Measurements from ENCODE around the gene CCDC187. TPM values are rescaled to one million over a fixed set of nuclear protein-coding genes. Genes with fewer than 3 reads are reported as not detected.

The CCDC187 gene
- total RNA-seq, 1 experiment from 2014 or later: not detected

GRCh38 chr9:136316271-136316751, 12.4 kb upstream of the CCDC187 start:
- peaks cover 15% of the 10 kb centered on the region for H3K9me3 ChIP-seq (ENCODE audit: low read depth, low read length, poor library complexity, severe bottlenecking)
- H3K4me1 ChIP-seq (ENCODE audit: insufficient read depth, low read length, poor library complexity, severe bottlenecking): peaks cover 6% of the 10 kb centered on the region
- no peak overlapping the region for H3K4me3 ChIP-seq (ENCODE audit: low read depth, low read length, poor library complexity, severe bottlenecking)
- TF ChIP-seq EZH2 (IDR thresholded peaks at IDR 0.05; ENCODE audit: borderline replicate concordance, low read depth, low read length, poor library complexity, severe bottlenecking): no peak
- TF ChIP-seq, protein P1, sequence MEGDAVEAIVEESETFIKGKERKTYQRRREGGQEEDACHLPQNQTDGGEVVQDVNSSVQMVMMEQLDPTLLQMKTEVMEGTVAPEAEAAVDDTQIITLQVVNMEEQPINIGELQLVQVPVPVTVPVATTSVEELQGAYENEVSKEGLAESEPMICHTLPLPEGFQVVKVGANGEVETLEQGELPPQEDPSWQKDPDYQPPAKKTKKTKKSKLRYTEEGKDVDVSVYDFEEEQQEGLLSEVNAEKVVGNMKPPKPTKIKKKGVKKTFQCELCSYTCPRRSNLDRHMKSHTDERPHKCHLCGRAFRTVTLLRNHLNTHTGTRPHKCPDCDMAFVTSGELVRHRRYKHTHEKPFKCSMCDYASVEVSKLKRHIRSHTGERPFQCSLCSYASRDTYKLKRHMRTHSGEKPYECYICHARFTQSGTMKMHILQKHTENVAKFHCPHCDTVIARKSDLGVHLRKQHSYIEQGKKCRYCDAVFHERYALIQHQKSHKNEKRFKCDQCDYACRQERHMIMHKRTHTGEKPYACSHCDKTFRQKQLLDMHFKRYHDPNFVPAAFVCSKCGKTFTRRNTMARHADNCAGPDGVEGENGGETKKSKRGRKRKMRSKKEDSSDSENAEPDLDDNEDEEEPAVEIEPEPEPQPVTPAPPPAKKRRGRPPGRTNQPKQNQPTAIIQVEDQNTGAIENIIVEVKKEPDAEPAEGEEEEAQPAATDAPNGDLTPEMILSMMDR (conservative IDR thresholded peaks at IDR 0.05; ENCODE audit: low read depth, low read length): no peak
- no peaks in the 10 kb centered on the region for H3K27me3 ChIP-seq (replicated peaks; ENCODE audit: insufficient read depth, low read depth, low read length, poor library complexity)
- intact Hi-C loops (cut with micrococcal nuclease; ENCODE audit: unreplicated experiment): no loop called here
- no TSS peak for BruUV-seq (replicated peaks)
- ChIA-PET POLR2A (ENCODE audit: low non-redundant PET) (no interaction called here), CTCF (no interaction called here)
- DNase-seq (ENCODE audit: low spot score): no peak
- H3K36me3 ChIP-seq (ENCODE audit: insufficient read depth, low read length, poor library complexity, severe bottlenecking): no peaks in the 10 kb centered on the region
- no peak overlapping the region for H3K27ac ChIP-seq (ENCODE audit: low read depth, low read length, poor library complexity, severe bottlenecking)

DNA sequence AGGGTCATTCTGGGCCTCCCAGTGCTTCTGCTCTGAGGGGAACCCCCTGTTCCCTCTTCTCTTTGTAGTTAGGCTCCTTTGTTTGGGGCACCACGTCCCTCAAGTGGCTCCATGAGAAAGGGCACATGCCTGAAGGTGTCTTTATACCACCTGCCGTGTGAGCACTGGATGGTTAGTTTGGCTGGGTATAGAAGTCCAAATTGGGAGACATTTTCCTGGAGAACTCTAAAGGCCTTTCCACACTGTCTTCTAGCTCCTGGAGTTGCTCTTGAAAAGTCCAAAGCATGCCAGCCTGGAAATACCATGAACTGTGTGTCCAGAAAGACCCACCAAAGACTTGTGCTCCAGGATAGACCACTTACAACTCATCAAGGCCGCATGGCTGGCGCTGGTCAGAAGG, 11.1 kb upstream of the CCDC187 start:
- BruUV-seq (replicated peaks): no TSS peak
- no peaks in the 10 kb centered on the region for H3K36me3 ChIP-seq (ENCODE audit: insufficient read depth, low read length, poor library complexity, severe bottlenecking)
- H3K4me1 ChIP-seq (ENCODE audit: insufficient read depth, low read length, poor library complexity, severe bottlenecking): peaks cover 8% of the 10 kb centered on the region
- no peak overlapping the region for H3K4me3 ChIP-seq (ENCODE audit: low read depth, low read length, poor library complexity, severe bottlenecking)
- no peak overlapping the region for H3K27ac ChIP-seq (ENCODE audit: low read depth, low read length, poor library complexity, severe bottlenecking)
- intact Hi-C loops (cut with micrococcal nuclease; ENCODE audit: unreplicated experiment): no loop called here
- no peaks in the 10 kb centered on the region for H3K27me3 ChIP-seq (replicated peaks; ENCODE audit: insufficient read depth, low read depth, low read length, poor library complexity)
- ChIA-PET POLR2A (ENCODE audit: low non-redundant PET) (no interaction called here), CTCF (no interaction called here)
- no peak for DNase-seq (ENCODE audit: low spot score)
- H3K9me3 ChIP-seq (ENCODE audit: low read depth, low read length, poor library complexity, severe bottlenecking): peaks cover 11% of the 10 kb centered on the region
- TF ChIP-seq, protein P1 (conservative IDR thresholded peaks at IDR 0.05; ENCODE audit: low read depth, low read length): no peak
- TF ChIP-seq EZH2 (IDR thresholded peaks at IDR 0.05; ENCODE audit: borderline replicate concordance, low read depth, low read length, poor library complexity, severe bottlenecking): no peak

DNA sequence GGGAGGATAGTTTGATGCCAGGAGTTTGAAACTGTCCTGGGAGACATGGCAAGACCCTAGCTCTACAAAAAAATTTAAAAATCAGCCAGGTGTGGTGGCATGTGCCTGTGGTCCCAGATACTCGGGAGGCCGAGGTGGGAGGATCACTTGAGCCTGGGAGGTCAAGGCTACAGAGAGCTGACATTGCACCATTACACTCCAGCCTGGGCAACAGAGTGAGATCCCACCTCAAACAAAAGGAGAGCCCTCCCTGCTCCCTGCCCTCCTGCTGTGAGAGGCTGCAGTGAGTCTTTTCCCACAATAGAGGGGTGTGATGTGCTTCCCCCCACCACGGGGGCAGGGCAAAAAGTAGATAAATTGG, 10.1 kb upstream of the CCDC187 start:
- H3K27me3 ChIP-seq (replicated peaks; ENCODE audit: insufficient read depth, low read depth, low read length, poor library complexity): no peaks in the 10 kb centered on the region
- DNase-seq (ENCODE audit: low spot score): no peak
- POLR2A ChIA-PET (ENCODE audit: low non-redundant PET): no interaction called here
- H3K27ac ChIP-seq (ENCODE audit: low read depth, low read length, poor library complexity, severe bottlenecking): no peak overlapping the region
- BruUV-seq (replicated peaks): no TSS peak
- TF ChIP-seq EZH2 (IDR thresholded peaks at IDR 0.05; ENCODE audit: borderline replicate concordance, low read depth, low read length, poor library complexity, severe bottlenecking): no peak
- TF ChIP-seq, protein P1 (conservative IDR thresholded peaks at IDR 0.05; ENCODE audit: low read depth, low read length): no peak
- peaks cover 11% of the 10 kb centered on the region for H3K9me3 ChIP-seq (ENCODE audit: low read depth, low read length, poor library complexity, severe bottlenecking)
- CTCF ChIA-PET: no interaction called here
- no peaks in the 10 kb centered on the region for H3K36me3 ChIP-seq (ENCODE audit: insufficient read depth, low read length, poor library complexity, severe bottlenecking)
- no peak overlapping the region for H3K4me3 ChIP-seq (ENCODE audit: low read depth, low read length, poor library complexity, severe bottlenecking)
- intact Hi-C loops (cut with micrococcal nuclease; ENCODE audit: unreplicated experiment): no loop called here
- H3K4me1 ChIP-seq (ENCODE audit: insufficient read depth, low read length, poor library complexity, severe bottlenecking): peaks cover 12% of the 10 kb centered on the region
